Esophagus squamous epithelium (tissue), 4 donors: ENCODE measurements around the gene N4BP2.
A peak's percentile ranks its signal among the peaks of the same experiment; 100 is the strongest.

ENCODE experiments used
- CTCF ChIP-seq, 6 experiments: fragments of 450-650 bp in 4 of 6; fragments of 200-600 bp in 2 of 6; sonication (generic) in 2 of 6; IDR thresholded peaks; one replicate each; pipeline ENCODE4 v1.5.1; 2016 to 2019; ENCODE audit warnings: antibody characterized with exemption in 6 of 6, mild to moderate bottlenecking in 4 of 6, moderate library complexity in 4 of 6
- POLR2A ChIP-seq, 4 donors: fragments of 450-650 bp; IDR thresholded peaks; one replicate each; pipeline ENCODE4 v1.6.1; 2017; ENCODE audit warnings: antibody characterized with exemption in 4 of 4, mild to moderate bottlenecking in 4 of 4, moderate library complexity in 3 of 4

- TF ChIP-seq CTCF (IDR thresholded peaks at IDR 0.05), result no peak
- TF ChIP-seq POLR2A (IDR thresholded peaks at IDR 0.05), result peak in 1 of 4 donors; percentile 65
Measured at GRCh38 chr4:40057586-40058091, 989 bp downstream of the N4BP2 start.
